ENCODE measurements around the gene ITM2C.

Gene ITM2C

DNA sequence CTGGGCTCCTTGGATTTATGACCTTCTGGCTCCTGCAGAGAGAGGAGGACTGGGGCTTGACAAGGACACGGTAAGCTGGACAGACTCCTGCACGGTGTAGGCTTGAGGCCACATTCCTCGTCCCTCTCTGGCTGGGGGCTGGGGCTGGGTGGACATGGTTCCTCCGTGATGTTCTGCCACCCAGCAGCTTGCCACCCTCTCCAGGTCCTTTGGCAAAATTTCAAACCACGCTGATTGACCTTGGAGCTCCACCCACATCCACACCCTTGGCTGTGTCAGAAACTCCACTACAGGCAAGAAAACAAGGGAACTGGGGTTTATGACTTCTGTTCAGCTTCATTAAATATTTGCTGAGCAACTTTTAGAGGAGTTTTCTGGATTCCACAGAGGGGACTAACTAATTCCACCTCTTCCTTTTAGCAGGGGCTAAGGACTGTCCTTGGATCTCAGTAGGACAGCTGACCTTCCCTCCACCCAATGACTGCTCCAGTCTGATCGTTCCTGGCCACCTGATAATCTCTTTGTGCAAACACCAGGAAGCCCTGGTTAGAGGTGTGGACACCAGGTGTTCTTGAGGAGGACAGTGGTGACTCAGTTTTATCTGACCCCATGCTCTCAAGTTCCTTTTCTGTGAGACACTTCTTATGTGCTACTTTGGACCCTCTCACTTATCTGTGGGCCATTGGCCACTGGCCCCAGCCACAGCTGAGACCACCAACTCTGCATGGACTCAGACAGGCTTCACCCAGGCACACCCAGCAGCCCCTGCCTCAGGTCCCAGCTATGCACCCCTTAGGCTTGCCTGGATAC lies 31.0 kb downstream of the ITM2C start:
- no peak for DNase-seq

DNA sequence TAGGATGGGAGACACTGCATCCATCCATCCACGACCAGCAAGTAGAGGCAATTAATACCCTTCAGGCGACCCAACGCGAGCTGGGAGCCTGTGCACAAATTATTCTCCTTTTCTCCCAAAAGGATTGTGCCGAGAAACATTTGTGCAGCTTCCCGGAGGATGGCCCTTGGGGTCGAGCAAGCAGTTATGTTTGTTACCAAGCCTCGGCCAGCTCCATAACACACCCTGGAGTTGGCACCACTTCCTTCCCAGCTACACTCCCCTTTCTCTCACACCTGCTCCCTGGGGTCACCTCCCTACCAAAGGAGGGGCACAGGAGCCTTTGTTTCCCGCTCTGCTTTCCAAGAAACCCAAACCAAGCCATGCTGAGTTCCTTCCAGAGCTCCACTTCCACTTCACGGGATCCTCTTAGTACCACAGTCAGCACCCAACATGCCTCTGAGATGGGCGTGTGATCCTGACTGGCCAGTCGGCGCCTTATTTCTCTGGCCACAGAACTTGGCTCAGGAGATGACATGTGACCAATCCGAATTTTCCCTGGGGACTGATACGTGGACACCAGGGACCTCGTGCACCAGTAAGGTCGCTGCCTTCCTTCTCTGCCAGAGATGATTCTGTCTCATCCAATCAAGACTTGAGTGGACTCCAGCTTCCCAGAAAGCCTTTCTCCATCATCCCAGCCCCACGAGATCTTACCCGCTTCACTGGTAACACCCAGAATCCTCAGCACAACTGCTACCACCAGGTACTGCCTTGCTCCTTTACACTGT lies 31.8 kb downstream of the ITM2C start:
- DNase-seq, result no peak

DNA sequence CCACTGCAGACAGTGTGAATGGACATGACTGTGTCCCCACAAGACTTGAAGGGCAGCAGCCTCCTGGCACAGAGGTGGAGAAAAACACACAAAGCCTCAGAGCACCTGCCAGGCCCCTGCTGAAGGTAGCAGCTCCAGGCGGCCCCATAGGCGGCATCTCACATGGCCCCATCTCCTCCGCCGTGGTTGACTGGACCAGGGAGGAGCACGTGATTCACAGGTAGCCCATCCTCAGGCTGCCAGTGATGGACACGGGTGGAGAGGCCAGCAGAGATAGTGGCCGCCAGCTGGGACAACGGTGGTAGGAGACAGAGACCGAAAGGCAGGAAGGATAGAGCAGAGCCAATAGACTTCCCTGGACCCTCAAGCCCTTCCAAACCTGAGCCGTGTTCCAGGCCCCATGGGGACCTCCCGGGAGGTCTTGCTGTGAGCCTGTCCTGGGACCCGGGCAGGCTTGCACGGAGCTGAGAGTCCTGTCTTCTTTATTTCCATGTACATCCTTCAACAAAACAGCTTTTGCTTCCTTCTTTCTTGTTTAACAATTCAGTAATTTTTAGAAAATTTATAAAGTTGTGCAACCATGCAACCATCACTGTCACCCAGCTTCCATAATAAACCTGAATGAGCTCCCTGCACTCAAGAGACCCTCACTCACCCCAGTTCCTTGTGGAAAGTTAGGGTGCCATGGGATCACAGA lies 33.4 kb downstream of the ITM2C start:
- no peak for DNase-seq

DNA sequence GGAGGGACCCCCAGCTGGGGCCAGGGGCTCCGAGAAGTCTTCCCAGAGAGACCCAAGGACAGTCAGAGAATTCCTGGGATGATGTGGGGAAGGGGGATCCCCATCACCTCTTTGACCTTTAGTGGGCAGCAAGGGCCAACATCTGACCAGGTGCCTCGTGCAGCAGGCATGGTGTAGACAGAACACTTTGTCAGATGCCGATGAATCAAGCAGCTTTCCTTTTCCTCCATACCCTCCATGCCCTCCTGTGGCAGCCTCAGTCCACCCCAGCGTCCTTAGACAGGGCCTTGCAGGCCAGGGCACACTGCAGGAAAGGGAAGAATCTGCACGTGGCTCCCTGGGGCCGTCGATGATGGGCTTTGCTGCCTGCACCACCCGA lies 34.0 kb downstream of the ITM2C start:
- no peak for DNase-seq

DNA sequence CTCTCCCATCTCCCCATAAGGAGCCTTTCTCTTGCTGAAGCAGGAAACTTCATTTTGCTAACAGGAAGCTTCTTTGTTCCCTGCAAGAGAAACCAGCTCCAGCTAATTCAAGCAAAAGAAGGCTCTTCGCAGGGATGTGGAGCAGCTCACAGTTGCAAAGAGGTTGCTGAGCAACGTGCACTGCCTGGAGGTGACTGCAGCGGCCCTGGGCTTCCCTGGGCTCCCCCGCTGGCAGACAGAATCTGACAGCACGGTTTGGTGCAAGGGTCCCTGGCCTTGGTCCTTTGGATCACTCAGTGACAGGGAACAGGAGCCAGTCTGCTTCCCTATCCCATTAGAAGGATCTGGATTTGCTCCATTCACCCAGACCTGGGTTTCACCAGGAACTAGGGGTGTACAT lies 34.5 kb downstream of the ITM2C start:
- peak; percentile 15 for DNase-seq

DNA sequence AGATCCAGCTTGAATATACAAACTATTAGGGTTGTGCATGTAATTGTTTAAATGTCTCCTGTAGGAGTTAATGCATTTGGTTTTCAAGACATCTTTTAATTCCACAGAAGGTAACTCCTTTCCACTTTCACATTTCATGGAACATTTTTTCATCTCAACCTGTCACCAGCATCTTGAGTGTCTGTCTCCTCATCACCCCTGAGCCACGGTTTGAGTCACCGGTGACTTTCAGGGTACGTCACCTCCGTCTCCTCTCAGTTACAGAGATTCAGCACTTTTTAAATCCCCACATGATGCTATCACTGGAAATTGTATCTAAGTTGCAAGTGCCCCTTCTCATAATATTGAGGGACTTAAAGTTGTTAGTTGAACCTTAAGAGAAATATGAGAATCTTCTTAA lies 35.0 kb downstream of the ITM2C start:
- DNase-seq, result no peak

DNA sequence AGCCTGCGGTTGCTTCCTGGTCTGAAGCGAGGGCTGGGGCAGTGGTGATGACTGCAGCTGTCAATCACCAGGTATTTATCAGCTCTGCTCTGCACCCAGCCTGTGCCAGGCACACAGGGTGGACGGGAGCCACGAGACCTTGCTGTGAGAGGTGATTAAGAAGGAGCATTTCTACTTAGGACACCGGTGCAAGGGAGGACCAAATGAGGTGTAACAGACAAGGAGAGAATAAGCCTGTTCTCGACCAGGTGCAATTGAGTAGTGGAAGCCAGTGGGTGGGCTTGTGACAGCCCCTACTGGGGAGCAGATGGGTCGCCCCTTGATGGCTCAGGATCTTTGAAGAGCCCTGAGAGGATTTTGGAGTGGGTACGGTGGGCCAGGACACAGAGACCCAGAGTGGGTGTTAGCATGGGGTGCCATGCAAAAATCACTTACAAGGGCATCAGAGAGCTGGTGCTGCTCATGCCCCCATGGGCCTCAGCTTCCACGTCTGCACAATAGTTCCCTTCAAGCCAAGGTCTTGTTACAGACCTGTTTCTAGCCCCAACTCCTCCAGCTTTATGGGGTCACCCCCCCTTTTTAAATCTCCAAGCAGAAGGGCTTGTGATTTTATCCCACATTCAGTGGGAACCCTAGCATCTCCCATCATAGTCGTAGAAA lies 35.7 kb downstream of the ITM2C start:
- DNase-seq, result no peak

DNA sequence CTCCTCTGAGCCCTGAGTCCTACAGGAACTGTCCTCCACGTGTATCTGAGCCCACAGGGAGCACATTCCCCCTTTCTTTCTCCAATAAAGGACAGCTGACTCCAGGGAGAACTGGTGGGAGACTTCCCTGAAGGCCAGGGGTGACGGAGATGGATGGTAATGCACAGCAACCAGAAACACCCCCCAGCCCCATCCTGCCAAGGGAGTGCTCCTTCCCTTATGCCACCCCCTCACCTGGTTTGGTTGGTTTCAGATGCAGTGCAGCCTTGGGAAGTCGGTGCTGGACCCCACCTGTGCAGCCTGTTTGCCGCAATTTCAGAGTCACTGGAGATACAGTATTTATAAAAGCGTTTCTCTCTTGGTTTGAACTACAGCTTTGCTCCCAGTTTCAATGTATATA lies 36.3 kb downstream of the ITM2C start:
- DNase-seq, result no peak

DNA sequence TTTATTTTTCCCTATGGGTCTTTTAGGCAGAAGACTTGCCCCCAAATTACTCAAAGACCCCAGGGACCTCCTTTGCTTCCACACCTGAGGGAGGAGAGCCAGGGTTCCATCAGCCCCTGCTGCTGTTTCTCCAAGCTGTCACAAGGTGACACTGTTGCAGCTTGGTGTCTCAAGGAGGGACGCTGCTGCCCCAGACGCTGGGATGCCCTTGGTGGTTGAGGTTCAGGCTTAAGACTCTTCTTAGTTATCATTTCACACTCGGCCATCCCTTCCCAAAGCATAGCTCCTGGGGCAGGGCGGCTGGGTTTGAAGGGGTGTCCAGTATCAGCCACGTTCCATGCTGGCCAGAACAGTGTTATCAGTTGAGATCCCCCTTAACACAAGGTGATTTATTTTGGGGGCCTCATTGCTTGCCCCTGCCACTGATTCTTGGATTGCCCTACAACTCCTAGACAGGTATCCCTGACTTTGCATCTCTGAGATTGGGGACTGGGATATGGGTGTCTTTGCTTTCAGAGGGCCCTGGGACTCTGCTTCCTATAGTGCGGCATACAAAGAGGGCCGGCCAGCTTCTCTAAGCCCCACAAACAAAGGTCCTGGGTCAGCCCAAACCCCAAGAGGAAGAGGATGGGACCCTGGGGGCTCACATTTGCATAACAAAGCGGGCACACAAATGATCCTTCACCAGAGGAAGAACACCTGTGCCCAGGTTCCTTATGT lies 37.6 kb downstream of the ITM2C start:
- peak; percentile 24 for DNase-seq

DNA sequence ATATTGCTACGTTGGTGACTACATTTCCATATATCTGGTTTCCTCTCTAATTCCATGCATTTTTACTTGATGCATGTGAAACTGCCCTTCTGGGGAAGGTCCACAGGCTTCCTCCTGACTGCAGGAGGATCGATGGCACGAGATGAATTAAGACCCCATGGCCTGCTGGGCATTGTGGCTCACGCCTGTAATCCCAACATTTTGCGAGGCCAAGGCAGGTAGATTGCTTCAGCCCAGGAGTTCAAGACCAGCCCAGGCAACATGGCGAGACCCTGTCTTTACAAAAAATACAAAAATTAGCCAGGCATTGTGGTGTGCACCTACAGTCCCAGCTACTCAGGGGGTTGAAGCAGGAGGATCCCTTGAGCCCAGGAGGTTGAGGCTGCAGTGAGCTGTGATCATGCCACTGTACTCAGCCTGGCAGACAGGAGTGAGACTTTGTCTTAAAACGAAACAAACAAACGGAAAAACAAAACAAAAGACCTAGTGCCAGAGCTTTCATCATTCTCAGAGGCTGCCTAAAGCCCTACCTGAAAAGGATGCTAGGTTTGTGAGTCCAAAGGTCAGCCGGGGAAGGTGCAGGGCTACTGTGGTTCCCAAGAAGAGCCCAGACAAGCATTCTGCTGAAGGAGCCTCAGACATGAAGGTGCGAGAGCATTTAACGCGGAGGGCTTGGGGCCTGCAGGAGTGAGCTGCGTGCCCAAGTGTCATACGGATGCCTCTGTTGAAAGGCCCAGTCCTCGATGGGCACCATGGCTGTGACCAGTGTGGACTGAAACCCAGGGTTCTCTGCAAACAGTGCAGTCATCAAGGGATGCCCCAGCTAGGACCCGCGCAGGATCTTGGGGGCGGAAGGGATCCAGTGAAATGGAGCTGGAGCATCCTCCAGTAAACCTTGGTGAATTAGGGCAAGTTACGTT lies 38.7 kb downstream of the ITM2C start:
- no peak for DNase-seq

DNA sequence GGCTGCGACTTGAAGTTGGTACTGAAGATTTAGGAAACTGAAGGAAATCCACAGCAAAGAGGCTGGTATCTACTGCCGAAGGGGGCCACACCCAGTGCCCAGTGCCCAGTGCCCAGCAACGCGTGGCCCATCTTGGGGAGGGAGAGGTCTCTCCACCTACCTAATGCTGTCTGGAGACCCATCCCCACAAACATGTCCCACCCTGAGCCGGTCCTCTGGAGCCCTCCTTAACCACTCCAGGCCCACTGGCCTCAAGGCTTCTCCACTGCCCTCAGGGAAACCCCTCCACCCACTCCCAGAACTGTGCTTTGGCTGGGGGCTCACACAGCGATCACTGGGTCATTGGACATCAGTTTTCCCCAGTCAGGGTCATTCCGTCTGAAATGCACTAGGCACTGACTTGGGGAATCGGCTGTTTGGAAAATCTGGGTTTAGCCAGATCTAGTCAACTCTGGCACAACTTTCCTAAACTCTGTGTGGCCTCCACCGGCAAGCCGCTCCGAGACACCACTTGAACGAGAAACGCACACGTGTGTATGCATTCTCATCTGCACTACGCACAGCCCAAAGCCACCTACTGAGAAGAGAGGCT lies 40.2 kb downstream of the ITM2C start:
- DNase-seq, result no peak

DNA sequence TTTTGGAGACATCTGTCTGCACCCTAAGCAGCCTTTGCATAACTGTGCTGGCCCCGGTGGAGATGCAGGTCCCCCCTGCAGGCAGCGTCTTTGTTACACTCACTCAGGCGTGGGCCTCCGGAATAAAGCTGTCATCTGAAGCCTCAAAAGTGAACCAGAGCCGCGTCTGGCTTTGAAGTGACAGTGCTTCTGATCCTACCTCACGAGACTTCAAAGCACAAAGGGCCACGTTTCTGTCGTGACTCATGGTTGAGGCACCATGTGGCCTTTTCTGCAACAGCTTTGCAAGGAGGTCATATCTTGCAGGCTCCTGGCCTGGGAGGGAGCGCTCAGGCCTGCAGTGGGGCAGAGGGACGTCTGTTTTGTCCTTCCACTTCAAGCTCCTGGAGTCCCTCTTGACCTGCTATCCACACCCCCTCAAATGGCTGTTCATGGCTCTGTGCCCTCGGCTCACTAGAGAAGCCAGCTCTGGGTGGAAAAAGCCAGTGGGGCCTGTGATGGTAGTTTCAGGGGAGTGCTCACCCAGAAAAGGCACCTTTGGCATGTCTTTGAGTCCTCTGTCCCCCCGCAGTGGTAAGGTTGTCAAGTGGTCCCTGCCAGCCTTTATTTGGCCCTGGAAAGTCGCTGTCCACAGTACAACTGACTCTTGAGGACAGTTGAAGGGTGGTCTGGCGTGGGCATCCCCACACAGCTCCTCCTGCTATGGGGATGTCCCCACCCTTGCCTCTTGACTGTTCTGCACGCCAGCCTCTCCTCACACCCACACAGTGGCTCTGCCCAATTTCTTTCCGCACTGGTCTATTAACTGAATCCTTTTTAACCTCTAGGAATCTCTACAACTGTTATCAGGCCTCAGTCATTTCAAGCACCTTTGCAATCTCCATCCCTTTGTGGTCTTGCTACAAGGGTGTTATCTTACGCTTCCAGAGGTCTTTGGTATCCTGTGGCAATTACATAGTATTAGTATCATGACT lies 41.0 kb downstream of the ITM2C start:
- peak; percentile 2 for DNase-seq

DNA sequence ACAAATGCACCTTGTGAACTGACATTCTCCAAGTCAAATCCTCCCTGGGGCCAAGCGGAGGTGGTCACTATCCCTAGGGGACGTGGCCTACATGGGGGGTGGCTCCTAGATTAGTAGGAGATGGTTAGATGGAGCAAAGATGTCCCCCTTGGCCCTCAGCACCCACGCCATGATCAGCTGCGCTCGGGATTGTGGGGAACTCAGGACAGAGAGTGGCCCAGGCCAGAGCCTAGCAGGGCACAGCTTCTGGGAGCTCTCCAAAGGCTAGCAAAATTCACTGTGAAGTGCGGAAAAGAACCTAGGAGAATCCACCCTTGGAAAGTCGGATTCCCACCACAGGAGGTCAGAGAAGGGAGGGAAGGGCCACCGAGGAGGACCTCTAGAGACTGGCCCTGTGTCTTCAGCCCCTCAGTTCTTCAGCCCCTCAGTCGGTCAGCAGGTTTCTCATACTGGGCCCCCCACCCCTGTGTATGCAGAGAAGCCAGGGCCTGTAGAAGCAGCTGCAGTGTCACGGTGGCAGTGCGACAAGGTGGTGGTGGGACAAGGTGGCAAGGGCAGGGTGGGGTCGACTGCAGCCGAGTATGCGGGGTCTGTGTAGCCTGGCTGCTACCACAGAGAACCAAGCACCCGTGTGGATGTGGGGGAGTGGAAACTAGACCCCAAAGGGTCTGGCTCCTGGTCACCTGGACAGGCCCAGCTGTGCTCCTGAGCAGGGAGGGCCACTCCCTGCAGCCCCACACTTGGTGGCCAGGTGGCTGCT lies 41.9 kb downstream of the ITM2C start:
- no peak for DNase-seq

DNA sequence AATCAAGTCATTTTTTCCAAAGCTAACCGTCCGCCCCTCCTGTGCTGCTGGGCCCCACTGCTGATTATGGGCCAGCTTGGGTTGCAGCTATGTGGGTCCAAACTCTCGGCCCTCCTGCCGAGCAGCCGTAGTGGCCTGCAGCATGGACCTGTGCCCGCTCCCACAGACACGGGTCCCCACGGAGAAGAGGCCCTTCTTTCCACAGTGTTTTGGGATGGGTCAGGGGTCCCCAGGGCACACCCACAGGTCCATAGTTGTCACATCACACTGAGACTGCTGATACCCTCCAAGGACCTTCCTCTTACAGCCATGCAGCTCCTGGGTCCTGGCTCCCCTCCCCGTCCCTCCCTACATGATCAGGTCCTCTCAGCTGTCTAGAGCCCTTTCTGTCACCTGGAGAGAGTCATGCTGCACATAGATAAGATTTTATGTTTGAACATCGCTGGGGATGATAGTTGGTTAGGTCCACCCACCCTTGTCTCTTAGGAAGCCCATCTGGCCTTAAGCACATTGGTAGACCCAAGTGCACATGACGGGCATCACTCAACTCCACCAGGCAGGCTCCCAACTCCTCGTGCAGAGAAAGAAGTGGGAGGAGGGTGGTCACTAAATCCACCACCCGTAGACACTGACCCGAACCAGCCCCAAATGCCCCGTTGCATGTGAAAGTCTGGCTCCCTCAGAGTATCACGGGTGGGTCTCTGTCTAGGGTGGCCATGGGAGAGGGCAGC lies 42.8 kb downstream of the ITM2C start:
- no peak for DNase-seq

DNA sequence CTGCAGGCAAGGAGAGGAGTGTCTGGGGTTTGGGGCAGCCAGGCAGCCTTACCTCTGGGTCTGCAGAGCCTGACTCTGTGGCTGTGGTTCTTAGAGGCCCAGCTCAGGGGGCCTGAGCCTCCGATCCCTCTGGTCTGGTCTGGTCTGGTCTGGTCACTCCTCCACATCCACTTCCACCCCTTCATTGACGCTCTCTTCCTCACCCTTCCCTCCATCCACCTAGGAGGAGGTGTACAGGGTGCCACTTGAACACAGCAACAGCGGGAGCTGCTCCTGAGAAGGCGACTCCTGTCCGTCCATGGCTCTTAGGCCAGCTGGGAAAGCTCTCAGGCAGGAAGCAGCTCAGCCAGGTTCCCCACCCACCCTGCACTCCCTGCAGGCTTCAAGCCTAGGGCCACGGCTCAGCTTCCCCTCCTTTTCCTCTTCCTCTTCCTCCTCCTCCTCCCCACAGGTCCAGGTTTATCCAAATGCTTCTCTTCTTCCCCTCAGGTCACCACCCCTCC lies 43.4 kb downstream of the ITM2C start:
- peak; percentile 49 for DNase-seq

DNA sequence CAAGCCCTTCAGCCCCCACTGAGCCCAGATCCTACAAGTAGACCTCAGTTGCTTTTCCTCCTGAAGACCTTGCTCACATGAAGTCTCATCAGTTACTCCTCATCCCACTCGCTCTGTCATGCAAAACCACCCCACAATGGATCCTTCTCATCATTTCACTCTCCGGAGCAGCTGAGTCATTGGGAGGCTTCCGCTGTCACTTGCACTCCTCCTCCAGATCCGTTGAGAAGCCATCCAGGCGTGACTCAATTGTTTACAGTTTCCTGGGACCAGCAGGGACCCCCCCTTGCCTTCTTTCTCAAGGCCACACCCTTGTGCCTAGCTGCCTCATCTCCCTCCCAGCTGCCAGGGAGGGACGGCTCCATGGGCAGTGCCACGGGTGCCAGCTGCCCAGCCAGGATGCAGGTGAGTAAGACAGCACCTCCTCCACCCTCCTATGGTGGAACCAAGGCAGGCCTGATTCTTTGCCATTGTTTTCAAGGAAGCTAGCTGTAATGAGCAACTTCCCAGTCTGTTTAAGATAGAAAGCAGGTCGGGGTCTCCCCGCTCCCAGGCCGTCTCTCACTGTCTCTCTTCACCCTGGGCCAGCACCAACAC lies 44.0 kb downstream of the ITM2C start:
- DNase-seq, result peak; percentile 80

DNA sequence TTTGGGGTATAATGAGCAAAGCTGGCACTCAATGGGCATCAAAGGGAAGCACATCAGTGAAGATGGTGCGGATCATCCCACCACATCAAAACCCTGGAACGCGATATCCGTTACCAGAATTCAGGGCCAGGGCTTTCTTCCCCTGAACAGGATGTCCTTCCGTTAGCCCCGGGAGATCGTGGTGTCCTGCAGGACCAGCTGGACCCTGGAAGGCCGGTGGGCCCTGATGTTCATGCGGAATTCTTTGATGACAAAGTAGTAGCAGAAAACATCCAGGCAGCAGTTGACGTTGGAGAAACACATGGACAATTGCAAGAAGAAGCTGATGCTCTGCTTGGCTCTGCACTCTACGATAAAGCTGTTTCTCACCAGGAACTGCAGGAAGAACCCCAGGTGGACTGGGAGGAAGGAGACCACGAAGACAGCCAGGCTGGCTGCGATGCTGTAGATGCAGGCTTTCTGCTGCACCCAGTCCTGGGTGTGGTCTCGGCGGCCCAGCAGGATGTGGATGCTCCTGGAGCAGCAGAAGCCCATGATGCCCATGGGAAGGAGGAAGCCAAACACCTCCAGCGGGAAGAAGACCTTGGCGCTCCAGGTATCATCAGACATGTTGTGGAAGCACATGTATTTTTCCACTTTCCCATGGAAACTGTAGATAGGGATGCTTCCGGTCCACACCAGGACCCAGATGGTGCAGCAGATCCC lies 45.3 kb downstream of the ITM2C start:
- DNase-seq, result no peak
